ENCODE results near the gene LYZL1.

The LYZL1 gene

GRCh38 chr10:29254123-29255046 is 34.5 kb upstream of the LYZL1 start:
- H3K4me3 ChIP-seq (ENCODE audit: low read depth, low read length): no peak overlapping the region
- no peak for DNase-seq (ENCODE audit: low read depth)

GRCh38 chr10:29255104-29255503 is 33.8 kb upstream of the LYZL1 start:
- no peak overlapping the region for H3K4me3 ChIP-seq (ENCODE audit: low read depth, low read length)
- TF ChIP-seq CTCF (IDR thresholded peaks at IDR 0.05; ENCODE audit: control insufficient read depth, extremely low read depth, insufficient read depth): no peak
- no peak for DNase-seq (ENCODE audit: low read depth)

More at GRCh38 chr10:29254123-29255046, 34.5 kb upstream of the LYZL1 start:
- no peak for TF ChIP-seq CTCF (IDR thresholded peaks at IDR 0.05; ENCODE audit: control insufficient read depth, extremely low read depth, insufficient read depth)

GRCh38 chr10:29256019-29256418 is 32.9 kb upstream of the LYZL1 start:
- no peak for DNase-seq (ENCODE audit: low read depth)
- TF ChIP-seq CTCF (IDR thresholded peaks at IDR 0.05; ENCODE audit: control insufficient read depth, extremely low read depth, insufficient read depth): no peak

GRCh38 chr10:29256586-29256985 is 32.3 kb upstream of the LYZL1 start:
- no peak overlapping the region for H3K4me3 ChIP-seq (ENCODE audit: low read depth, low read length)
- TF ChIP-seq CTCF (IDR thresholded peaks at IDR 0.05; ENCODE audit: control insufficient read depth, extremely low read depth, insufficient read depth): no peak
- DNase-seq (ENCODE audit: low read depth): no peak

More at GRCh38 chr10:29256019-29256418, 32.9 kb upstream of the LYZL1 start:
- H3K4me3 ChIP-seq (ENCODE audit: low read depth, low read length): no peak overlapping the region

- TF ChIP-seq CTCF (IDR thresholded peaks at IDR 0.05; ENCODE audit: control insufficient read depth, extremely low read depth, insufficient read depth): no peak
- no peak overlapping the region for H3K4me3 ChIP-seq (ENCODE audit: low read depth, low read length)
- no peak for DNase-seq (ENCODE audit: low read depth)
These were observed 31.6 kb upstream of the LYZL1 start for GRCh38 chr10:29257106-29257783.

- DNase-seq (ENCODE audit: low read depth): no peak
- no peak overlapping the region for H3K4me3 ChIP-seq (ENCODE audit: low read depth, low read length)
- TF ChIP-seq CTCF (IDR thresholded peaks at IDR 0.05; ENCODE audit: control insufficient read depth, extremely low read depth, insufficient read depth): no peak
These were observed 31.1 kb upstream of the LYZL1 start for GRCh38 chr10:29257784-29258135.
